ENCODE measurements around the gene PTTG2.

- TF ChIP-seq CTCF (IDR thresholded peaks at IDR 0.05) (no peak), POLR2A (IDR thresholded peaks at IDR 0.05) (no peak)
Observed at GRCh38 chr4:37948542-37948941, 11.7 kb upstream of the PTTG2 start.
